ENCODE measurements around the gene DLX1.

The DLX1 gene

GRCh38 chr2:172087780-172088244 lies 2.5 kb downstream of the DLX1 start:
- Histone ChIP-seq H3K36me3 (ENCODE audit: control insufficient read depth in 2 of 2, insufficient read depth in 1 of 2, low read length in 2 of 2) (peaks cover 0 to 28% of the 10 kb centered on the region in 2 experiments; a peak in 1 of 3 replicates), H3K4me3 (ENCODE audit: low read depth, low read length) (no peak overlapping the region), H3K4me1 (ENCODE audit: control insufficient read depth, insufficient read depth, low read length) (no peaks in the 10 kb centered on the region; the same call in 1 of the 2 replicates), H3K27ac (ENCODE audit: extremely low read depth, low read depth, low read length) (no peak overlapping the region), H3K9me3 (ENCODE audit: control insufficient read depth, insufficient read depth, low read depth, low read length) (no peaks in the 10 kb centered on the region)
- TF ChIP-seq ZNF596 (tag by site-specific recombination; IDR thresholded peaks at IDR 0.05): no peak
- TF ChIP-seq OVOL3 (tag by site-specific recombination; IDR thresholded peaks at IDR 0.05): no peak
- no peak for TF ChIP-seq ZNF768 (tag by site-specific recombination; IDR thresholded peaks at IDR 0.05)
- no peak for TF ChIP-seq BCL6B (tag by site-specific recombination; IDR thresholded peaks at IDR 0.05)
- no peak for TF ChIP-seq ZBTB21 (tag by site-specific recombination; IDR thresholded peaks at IDR 0.05)
- TF ChIP-seq ZNF19 (tag by site-specific recombination; IDR thresholded peaks at IDR 0.05; ENCODE audit: low read depth): no peak
- TF ChIP-seq, protein P1, sequence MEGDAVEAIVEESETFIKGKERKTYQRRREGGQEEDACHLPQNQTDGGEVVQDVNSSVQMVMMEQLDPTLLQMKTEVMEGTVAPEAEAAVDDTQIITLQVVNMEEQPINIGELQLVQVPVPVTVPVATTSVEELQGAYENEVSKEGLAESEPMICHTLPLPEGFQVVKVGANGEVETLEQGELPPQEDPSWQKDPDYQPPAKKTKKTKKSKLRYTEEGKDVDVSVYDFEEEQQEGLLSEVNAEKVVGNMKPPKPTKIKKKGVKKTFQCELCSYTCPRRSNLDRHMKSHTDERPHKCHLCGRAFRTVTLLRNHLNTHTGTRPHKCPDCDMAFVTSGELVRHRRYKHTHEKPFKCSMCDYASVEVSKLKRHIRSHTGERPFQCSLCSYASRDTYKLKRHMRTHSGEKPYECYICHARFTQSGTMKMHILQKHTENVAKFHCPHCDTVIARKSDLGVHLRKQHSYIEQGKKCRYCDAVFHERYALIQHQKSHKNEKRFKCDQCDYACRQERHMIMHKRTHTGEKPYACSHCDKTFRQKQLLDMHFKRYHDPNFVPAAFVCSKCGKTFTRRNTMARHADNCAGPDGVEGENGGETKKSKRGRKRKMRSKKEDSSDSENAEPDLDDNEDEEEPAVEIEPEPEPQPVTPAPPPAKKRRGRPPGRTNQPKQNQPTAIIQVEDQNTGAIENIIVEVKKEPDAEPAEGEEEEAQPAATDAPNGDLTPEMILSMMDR (tag by site-specific recombination; IDR thresholded peaks at IDR 0.05): no peak
- TF ChIP-seq ZNF670 (tag by site-specific recombination; IDR thresholded peaks at IDR 0.05; ENCODE audit: low read depth): no peak
- TF ChIP-seq, protein P2, sequence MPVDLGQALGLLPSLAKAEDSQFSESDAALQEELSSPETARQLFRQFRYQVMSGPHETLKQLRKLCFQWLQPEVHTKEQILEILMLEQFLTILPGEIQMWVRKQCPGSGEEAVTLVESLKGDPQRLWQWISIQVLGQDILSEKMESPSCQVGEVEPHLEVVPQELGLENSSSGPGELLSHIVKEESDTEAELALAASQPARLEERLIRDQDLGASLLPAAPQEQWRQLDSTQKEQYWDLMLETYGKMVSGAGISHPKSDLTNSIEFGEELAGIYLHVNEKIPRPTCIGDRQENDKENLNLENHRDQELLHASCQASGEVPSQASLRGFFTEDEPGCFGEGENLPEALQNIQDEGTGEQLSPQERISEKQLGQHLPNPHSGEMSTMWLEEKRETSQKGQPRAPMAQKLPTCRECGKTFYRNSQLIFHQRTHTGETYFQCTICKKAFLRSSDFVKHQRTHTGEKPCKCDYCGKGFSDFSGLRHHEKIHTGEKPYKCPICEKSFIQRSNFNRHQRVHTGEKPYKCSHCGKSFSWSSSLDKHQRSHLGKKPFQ (tag by site-specific recombination; IDR thresholded peaks at IDR 0.05): no peak
- TF ChIP-seq ZBTB48 (tag by site-specific recombination; IDR thresholded peaks at IDR 0.05): no peak
- TF ChIP-seq ZNF707 (tag by site-specific recombination; IDR thresholded peaks at IDR 0.05): no peak
- TF ChIP-seq ZBTB1 (tag by site-specific recombination; IDR thresholded peaks at IDR 0.05): no peak
- TF ChIP-seq ZNF184 (tag by site-specific recombination; IDR thresholded peaks at IDR 0.05): no peak
- TF ChIP-seq ZNF530 (tag by site-specific recombination; IDR thresholded peaks at IDR 0.05; ENCODE audit: low read depth): no peak
- CTCF ChIA-PET: interaction anchor here (0.6 kb wide), 2 partner anchors 15 to 169 kb away, joined by 3 read pairs; no protein-coding TSS in a partner anchor
- POLR2A ChIA-PET: interaction anchor here (0.8 to 7.5 kb wide), 2 partner anchors 9 to 15 kb away, joined by 3 to 147 read pairs; partner anchors contain the start of gene DLX2

- Histone ChIP-seq H3K4me3 (ENCODE audit: low read depth, low read length) (no peak overlapping the region), H3K4me1 (ENCODE audit: control insufficient read depth, insufficient read depth, low read length) (no peaks in the 10 kb centered on the region; the same call in 1 of the 2 replicates), H3K36me3 (ENCODE audit: control insufficient read depth in 2 of 2, insufficient read depth in 1 of 2, low read length in 2 of 2) (peaks cover 0 to 28% of the 10 kb centered on the region in 2 experiments; a peak in 1 of 3 replicates), H3K27ac (ENCODE audit: extremely low read depth, low read depth, low read length) (no peak overlapping the region), H3K9me3 (ENCODE audit: control insufficient read depth, insufficient read depth, low read depth, low read length) (no peaks in the 10 kb centered on the region)
- CTCF ChIA-PET: interaction anchor here (0.6 kb wide), 2 partner anchors 15 to 169 kb away, joined by 3 read pairs; no protein-coding TSS in a partner anchor
- POLR2A ChIA-PET: interaction anchor here (0.8 kb wide), 1 partner anchor 14 kb away, joined by 3 read pairs; the partner anchor contains the start of gene DLX2
- TF ChIP-seq ZNF514 (tag by site-specific recombination; IDR thresholded peaks at IDR 0.05) (no peak), ZNF266 (tag by site-specific recombination; IDR thresholded peaks at IDR 0.05; ENCODE audit: low read depth) (no peak), ZNF221 (tag by site-specific recombination; IDR thresholded peaks at IDR 0.05; ENCODE audit: borderline replicate concordance) (no peak)
- TF ChIP-seq, protein P3, sequence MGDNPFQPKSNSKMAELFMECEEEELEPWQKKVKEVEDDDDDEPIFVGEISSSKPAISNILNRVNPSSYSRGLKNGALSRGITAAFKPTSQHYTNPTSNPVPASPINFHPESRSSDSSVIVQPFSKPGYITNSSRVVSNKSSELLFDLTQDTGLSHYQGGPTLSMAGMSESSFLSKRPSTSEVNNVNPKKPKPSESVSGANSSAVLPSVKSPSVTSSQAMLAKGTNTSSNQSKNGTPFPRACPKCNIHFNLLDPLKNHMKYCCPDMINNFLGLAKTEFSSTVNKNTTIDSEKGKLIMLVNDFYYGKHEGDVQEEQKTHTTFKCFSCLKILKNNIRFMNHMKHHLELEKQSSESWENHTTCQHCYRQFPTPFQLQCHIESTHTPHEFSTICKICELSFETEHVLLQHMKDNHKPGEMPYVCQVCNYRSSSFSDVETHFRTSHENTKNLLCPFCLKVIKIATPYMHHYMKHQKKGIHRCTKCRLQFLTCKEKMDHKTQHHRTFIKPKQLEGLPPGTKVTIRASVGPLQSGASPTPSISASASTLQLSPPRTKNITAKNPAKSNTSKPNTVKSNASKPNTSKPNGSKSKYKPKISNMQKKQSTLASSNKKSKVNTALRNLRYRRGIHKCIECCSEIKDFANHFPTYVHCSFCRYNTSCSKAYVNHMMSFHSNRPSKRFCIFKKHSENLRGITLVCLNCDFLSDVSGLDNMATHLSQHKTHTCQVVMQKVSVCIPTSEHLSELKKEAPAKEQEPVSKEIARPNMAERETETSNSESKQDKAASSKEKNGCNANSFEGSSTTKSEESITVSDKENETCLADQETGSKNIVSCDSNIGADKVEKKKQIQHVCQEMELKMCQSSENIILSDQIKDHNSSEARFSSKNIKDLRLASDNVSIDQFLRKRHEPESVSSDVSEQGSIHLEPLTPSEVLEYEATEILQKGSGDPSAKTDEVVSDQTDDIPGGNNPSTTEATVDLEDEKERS (tag by site-specific recombination; IDR thresholded peaks at IDR 0.05): no peak
These were observed 3.1 kb downstream of the DLX1 start for GRCh38 chr2:172088245-172089004.
